NCI-H510A (cell line): ENCODE results near the gene FAM43B.
A peak's percentile ranks its signal among the peaks of the same experiment; 100 is the strongest.
"Not testable (repeated sequence)": the region's sequence is repeated elsewhere in the genome, so short reads cannot be mapped to it uniquely, and the experiment has no call there.

Experiments used
- DNase-seq: peaks from one replicate; lab custom pipeline; 2025; lab: John Stamatoyannopoulos, UW

The FAM43B gene

DNA sequence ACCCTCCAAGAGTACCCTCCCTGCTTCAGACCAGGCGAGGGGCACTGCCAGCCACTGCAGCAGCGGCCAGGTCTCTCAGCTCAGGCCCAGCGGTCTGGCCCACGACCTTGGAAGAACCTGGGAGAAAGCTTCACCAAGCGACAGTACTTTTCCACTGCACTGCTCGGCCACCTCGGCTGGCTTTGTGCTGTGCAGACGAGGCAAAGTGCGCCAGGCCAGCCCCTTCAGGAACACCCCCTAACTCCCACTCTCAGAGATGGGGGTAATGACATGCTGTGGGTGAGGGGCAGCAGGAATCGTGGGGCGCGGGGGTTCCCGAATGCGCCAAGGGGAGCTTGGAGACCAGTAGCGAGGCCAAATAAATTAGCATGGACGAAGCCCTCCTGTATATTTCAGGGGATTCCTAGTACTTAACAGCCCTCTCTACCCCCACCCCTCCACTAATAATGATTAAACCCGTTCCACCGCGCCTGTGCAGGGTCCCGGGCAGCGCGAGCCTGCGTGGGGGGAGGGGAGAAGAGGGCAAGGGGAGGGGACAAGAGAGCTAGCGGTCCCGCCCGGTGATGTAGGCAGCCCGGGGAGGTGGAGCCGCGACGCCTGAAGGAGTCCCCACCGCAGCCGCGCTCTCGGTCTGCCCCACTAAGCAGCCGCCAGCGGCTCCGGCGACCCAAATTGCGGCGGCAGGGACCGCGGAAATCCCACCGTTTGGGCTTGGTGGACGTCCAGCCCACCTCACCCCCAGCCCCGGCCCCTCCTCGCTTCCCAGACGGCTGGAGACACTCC is at the start of gene FAM43B:
Gene FAM43B (plus strand): TSS at position 629 of the 783 bp plus-strand sequence. CDS start 401 bp downstream, outside the sequence.
- no peak for DNase-seq

DNA sequence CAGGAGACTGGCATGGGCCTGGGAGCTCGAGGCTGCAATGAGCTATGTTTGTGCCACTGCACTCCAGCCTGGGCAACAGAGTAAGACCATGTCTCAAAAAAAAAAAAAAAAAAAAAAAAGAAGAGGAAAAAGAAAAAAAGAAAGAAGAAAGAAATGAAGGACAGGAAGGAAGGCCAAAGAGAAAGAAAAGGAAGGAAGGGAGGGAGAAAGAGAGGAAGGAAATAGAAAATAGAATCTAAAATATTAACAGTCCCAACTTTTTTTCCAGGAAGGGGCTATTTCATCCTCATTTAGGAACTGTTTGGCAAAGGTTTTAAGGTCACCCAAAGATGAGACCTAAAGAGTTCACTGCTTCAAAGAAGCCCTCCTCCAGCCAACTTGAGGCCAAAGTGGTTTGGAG is 46.9 kb upstream of the FAM43B start:
- DNase-seq = no peak

GRCh38 chr1:20507248-20507563 is 45.2 kb upstream of the FAM43B start:
- DNase-seq = no peak

DNA sequence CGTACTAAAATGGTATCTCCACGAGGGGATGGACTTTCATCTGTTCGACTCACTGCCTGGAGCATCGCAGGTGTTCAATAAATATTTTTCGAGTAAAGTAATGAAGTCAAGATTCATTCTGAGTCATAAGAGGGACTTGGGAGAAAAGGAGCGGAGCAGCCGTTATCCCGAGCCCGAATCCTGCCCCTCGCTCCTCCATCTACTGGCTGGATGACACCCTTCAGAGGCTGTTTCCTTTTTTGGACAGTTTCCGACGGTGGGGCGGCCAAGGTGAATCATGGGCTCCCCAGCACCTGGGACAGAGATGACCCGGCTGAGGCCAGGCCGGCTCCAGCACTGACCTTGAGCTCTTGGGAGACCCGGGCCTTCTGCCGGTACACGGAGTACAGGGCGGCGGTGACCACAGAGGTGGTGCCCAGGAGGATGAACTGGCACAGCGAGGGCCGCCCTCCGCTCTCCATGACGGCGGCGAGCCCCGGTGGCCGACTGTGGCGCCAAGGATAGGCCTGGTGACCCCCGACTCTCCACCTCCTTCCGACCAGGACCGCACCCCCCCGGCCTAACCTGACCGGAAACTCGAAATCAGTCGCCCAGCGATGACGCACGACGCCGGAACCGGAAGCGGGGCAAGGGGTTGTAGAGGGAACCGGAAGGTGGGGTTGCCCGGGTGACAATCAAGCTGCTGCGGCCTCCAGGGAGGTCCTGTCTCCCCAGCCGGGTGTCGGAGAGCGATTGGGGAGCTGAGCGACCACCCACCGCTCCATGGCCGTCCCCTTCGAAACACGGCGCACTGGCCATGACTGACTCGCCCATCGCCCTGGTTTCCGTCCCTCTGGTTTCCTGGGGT is 44.6 kb upstream of the FAM43B start, which contains the start of gene MUL1:
Gene MUL1 (minus strand): TSS at position 588 of the 847 bp plus-strand sequence. CDS start 127 bp downstream, at position 461.
- DNase-seq = peak; percentile 96

DNA sequence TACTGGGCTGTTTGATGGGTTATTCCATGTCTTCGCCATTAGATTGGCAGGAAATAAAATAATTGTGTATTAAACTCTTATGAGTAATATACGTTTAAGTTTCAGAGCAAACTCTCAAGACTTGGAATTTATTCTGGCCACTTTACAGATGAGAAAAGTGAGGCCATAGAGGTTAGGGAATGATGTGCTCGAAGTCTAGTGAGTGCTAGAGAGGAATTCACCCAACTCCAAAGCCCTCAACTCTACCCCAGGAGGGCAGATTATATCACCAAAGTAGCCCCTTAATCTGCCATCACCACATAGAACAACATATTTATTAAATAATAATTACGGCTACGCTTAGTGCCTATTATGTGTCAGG is 44.0 kb upstream of the FAM43B start:
- DNase-seq = no peak

- DNase-seq = no peak
These were observed 40.6 kb upstream of the FAM43B start for GRCh38 chr1:20511518-20512428.

GRCh38 chr1:20519609-20520262 is 32.6 kb upstream of the FAM43B start:
- DNase-seq = not testable (repeated sequence)

DNA sequence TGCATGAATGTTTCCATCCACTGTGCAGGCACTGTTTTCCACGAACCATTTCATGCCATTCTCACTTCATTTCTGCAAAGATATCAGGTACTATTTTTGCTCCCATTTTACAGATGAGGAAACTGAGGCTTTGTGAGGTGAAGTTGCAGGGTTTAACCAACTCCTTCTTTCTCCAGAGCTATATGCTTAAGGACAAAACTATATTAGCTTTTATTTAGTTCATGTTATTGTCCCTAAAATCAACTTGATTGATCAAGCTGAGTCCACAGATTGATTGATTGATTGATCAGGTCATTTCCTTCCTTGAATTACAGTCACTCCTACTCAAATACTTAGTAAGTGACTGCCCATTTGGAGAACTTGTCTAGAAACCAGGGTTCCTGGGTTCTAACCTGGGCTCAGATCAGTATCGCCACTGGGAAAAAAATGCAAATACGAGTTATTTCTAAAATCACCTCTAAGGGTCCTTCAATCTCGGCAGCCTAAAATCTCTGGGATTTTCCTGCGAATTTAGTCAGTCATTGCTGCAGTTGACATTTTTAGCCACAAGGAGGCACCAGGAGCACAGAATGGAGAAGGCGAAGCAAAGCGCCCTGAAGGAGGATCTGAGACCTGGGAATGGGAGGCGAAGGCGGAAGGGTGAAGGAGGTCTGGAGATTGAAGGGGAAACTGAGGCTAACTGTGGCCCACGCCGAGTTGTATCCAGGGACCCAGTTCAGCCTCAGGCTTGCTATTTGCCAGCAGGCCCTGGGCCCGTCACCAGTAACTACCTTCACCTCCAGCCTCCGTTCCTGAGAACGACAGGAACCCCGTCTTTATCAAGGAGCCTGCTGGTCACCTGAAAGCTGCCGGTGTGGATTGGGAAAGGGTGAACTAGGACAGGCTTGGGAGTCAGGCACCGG is 30.2 kb upstream of the FAM43B start:
- DNase-seq = peak; percentile 45

DNA sequence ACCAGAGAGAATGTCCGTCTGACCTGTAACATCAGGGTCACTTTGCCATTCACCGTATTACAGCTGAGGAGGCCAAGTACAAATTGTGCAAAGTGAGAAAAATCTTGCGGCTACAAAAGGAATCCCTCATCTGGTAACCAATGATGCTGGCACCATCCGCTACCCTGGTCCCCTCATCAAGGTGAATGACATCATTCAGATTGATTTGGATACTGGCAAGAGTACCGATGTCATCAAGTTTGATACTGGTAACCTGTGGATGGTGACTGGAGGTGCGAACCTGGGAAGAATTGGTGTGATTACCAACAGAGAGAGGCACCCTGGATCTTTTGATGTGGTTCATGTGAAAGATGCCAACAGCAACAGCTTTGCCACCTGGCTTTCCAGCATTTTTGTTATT is 26.1 kb upstream of the FAM43B start:
- DNase-seq = no peak

DNA sequence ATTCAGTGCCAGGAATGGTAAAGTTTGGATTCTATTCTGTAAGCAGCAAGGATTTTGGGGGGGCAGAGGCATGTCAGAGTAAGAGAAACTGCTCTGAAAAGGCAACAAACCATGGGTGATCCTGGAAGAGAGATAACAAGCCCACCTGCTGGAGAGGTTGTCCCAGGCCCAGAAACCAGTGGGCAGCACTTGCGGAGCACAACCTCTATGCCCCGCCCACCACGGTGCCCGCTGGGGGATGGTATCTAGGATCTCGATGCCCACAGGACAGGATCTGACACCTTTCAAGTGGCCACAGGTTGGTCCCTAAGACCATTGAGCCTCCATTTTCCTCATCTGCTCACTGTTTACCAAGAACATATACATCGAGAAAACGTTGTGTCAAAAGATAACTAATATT is 24.2 kb upstream of the FAM43B start:
- no peak for DNase-seq

DNA sequence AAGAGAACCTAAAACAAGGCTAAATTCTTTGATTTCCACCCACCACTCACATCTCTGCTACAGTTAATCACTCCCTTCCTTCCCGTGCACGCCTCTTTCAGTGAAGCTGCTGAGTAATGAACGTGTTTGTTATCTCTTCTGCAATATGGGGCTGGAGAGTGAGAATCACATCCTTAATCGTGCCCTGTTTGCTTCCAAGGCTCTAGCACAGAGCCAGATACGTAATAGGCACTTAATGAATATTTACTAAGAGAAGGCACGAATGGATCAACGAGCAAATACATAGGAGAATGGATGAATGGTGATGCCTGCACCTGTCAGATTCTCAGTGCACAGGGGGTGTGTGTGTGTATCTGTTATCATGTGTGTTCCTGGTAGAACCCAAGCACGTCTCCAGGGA is 22.1 kb upstream of the FAM43B start:
- DNase-seq = no peak

DNA sequence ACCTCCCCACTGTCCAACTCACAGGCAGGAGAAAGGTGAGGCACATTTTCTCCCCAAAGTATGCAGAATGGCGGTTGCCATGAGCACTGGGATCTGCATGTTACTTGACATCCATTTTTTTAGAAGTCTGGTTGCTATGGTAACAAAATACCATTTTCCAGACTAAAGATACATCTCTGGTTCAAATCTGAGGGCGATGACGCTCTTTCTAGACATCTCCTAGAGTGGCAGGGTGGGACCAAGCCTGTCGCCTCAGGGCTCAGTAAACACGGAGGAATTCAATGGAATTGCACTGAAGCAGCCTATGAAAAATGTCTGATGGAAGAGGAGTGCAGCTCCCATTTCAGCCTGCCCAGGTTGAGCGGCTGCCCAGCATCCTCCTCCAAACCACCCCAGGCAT is 21.5 kb upstream of the FAM43B start:
- DNase-seq = no peak

DNA sequence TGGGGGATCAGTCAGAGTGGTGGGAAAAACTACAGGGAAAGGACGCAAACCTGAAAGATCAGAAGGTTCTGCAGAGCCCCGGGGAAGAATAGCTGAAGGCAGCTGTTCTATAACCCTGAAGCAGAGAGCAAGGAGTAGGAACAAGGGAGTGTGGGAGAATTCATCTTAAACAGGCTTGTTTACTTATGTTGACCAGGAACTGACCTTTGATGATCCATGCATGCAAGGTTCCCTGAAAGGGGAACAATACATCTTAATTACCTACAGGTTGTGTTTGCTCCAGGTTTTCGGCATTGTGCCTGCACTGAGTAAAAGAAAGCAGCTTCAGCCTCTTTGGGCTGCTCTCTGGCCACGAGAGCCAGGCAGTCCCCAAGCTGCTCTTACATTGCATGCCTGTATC is 18.7 kb upstream of the FAM43B start:
- DNase-seq = no peak

DNA sequence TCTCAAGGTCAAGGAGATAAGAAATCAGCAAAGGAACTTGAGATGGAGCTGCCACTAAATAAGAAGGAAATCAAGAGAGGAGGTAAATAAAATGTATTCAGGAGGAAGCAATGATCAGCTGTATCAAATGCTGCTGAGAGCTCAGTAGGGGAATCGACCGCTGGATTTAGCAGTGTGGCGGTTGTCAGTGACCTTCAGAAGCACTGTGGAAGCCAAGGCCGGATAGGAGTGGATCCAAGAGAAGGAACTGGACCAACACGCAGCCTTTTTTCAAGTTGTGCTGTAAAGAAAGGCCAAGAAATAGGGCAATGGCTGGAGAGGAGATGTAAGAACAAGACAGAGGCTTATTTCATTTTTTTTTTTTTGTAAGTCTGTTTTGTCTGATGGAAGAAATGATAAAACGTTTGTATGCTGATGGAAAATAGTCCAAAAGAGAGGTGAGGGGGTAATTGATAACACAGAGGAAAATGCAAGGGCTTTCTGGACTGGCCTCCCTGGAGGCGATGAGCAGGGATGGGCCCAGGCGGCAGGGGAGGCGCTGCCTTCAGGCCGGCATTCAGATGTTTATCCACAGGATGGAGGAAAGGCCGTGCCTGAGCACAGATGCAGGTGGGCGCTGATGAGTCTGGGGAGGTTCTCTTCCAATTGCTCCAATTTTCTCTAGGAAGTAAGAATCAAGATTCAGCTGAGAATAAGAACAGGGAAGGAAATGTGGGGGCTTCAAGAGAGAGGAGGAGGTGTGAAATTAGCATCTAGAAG is 17.5 kb upstream of the FAM43B start:
- no peak for DNase-seq

- DNase-seq = no peak
These were observed 14.1 kb upstream of the FAM43B start for GRCh38 chr1:20538227-20538626.

DNA sequence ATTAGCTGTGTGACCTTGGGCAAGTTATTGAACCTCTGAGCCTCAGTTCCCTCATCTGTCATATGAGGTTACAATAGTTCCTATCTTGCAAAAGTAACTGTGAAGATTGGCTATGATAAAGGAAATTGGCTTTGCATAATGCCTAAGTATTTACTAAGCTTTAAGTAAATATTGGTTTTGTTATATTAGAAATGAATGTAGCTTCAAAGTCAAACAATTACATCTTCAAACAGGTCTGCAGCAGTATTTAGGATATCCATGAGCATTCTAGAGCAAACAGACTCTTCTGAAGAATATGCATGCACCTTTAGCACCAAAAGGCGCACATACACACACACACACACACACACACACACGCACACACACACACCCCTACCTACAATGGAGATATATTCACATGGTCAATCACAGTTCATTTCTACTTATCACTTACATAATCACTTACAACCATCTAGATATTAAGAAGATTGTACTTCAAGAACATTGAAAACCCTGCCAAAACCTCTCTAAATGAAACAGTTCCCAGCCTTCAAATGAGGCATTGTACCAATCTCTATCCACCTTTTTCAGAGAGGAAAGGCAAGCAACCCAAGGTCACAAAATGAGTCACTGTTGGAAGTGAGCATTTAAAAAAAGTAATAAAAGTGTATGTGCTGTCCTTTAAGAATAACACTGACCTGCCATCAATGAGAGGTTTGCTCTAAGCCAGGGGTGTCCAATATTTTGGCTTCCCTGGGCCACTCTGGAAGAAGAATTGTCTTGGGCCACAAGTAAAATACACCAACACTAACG is 13.4 kb upstream of the FAM43B start:
- no peak for DNase-seq

GRCh38 chr1:20540281-20540680 is 12.1 kb upstream of the FAM43B start:
- DNase-seq = no peak

DNA sequence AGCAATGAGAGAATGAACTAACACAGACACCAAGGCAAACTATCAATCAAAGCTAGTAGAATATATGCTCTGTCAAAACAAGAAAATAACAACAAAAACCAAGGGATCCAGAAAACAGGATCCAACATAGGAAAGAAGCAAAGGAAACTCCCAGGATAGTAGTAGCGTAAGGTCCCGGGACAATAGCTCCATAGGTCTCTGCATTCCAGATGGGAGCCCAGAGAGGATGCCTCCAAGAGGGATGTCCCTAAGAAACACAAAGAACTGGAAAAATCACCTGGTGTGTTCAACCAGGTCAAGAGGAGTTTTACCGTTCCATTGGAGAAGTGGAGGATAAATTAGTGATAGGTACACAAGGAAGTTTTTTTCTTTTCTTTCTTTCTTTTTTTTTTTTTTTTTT is 5.7 kb upstream of the FAM43B start:
- DNase-seq = no peak

DNA sequence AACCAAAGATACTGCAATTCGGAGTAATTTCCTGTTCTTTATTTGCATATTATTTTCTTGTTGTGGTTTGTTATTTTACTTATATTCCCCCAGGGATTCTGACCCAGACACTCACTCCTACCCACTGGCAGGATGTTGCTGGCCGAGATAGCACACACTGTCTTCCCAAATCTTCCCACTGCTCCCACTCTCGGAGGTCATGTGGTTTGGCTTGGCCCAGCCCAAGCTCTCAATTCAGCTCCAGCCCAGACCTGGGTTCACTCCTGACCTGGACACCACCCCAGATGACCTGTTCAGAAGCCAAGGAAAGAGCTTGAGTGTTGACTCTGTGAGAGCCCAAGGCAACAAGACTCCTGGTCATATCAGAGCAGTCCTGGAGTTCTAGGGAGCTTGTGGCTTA is 1.2 kb upstream of the FAM43B start:
- no peak for DNase-seq
